ENCODE results near the gene RNASET2.

GRCh38 chr6:166904101-166904746, 52.1 kb downstream of the RNASET2 start:
- TF ChIP-seq HDGF (IDR thresholded peaks at IDR 0.05; ENCODE audit: borderline replicate concordance) (no peak), BHLHE40 (IDR thresholded peaks at IDR 0.05; ENCODE audit: borderline replicate concordance) (no peak), L3MBTL2 (conservative IDR thresholded peaks at IDR 0.05) (no peak), SP1 (IDR thresholded peaks at IDR 0.05) (no peak), ELF4 (IDR thresholded peaks at IDR 0.05) (no peak), FOXK2 (IDR thresholded peaks at IDR 0.05) (no peak), SUZ12 (IDR thresholded peaks at IDR 0.05) (no peak), NFRKB (IDR thresholded peaks at IDR 0.05) (no peak), ARNT (IDR thresholded peaks at IDR 0.05) (no peak), FOXA1 (IDR thresholded peaks at IDR 0.05) (no peak), PKNOX1 (IDR thresholded peaks at IDR 0.05) (no peak), FOXM1 (IDR thresholded peaks at IDR 0.05; ENCODE audit: borderline replicate concordance) (no peak)
